C4-2B (cell line): ENCODE measurements around the gene HLCS.

ENCODE experiments used
- CTCF ChIP-seq: fragments of 450-650 bp; conservative IDR thresholded peaks from 2 replicates; pipeline ENCODE4 v1.5.1; 2017; ENCODE audit warnings: mild to moderate bottlenecking
- ZFX ChIP-seq: fragments of 450-650 bp; IDR thresholded peaks from 2 replicates; pipeline ENCODE4 v1.6.1; 2017

DNA sequence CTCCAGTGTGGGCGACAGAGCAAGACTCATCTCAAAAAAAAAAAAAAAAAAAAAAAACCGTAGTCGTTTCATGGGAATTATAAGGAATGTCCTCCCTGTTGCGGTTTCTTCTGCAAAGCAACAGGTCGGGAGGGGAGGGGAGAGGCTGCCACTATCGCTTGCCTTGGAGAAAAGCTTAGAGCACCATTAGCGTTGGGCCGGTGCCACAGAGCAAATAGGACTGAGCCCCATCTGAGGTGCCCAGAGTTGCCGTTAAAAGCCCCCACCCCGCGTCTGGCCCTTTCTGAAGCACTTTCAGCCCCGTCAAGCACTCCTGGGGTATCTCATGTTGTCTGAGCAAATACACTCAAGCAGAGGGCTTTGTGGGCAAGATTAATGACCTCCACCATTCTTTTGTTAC is 42.3 kb upstream of the HLCS start:
- TF ChIP-seq CTCF = no peak
- no peak for TF ChIP-seq ZFX
